Activated CD8-positive, alpha-beta T cell treated with anti-CD3 and anti-CD28 coated beads, Interleukin-2, amount 10 ng/mL, durations not matched to agents 7 days and 5 days (primary cell): Measurements from ENCODE around the gene DPH1. TPM values are rescaled to one million over a fixed set of nuclear protein-coding genes. Genes with fewer than 3 reads are reported as not detected.

ENCODE experiments used
- ATAC-seq: fragments of 150-1000 bp; cut with Tn5 transposase; one replicate; pipeline ENCODE4 v1.10.0; 2021; ENCODE audit warnings: moderate library complexity
- CTCF ChIA-PET: fragments of 350-600 bp; sonication (Branson Sonifier 250); formaldehyde crosslinking; loops from one replicate; lab custom pipeline; 2021; ENCODE audit warnings: antibody characterized with exemption; lab: Charles Lee
- POLR2A ChIA-PET: fragments of 350-600 bp; sonication (Branson Sonifier 250); formaldehyde crosslinking; loops from one replicate; lab custom pipeline; 2021; ENCODE audit warnings: antibody characterized with exemption; lab: Charles Lee
- DNase-seq: peaks from one replicate; pipeline ENCODE4 v3.0.0-alpha.2; 2020
- H3K27ac Mint-ChIP-seq: one replicate; pipeline ENCODE4 v1.8.0; 2021; ENCODE audit warnings: mild to moderate bottlenecking, mixed read lengths
- H3K27me3 Mint-ChIP-seq: one replicate; pipeline ENCODE4 v1.8.0; 2021; ENCODE audit warnings: low read depth, mixed read lengths
- H3K36me3 Mint-ChIP-seq: one replicate; pipeline ENCODE4 v1.8.0; 2021; ENCODE audit warnings: low read depth, mixed read lengths
- H3K4me1 Mint-ChIP-seq: one replicate; pipeline ENCODE4 v1.8.0; 2021; ENCODE audit warnings: low read depth, mixed read lengths
- H3K4me3 Mint-ChIP-seq: one replicate; pipeline ENCODE4 v1.8.0; 2021; ENCODE audit warnings: mild to moderate bottlenecking, mixed read lengths
- H3K9me3 Mint-ChIP-seq: one replicate; pipeline ENCODE4 v1.8.0; 2022; ENCODE audit warnings: mixed read lengths; ENCODE audit not compliant: insufficient read depth
- total RNA-seq, 2 experiments: library from RNA; stranded (reverse); gene quantifications; one replicate each; pipeline ENCODE4 v1.2.3, GENCODE V29; 2021

DPH1 gene
- total RNA-seq, 2 experiments from 2014 or later: 24.6 to 24.7 TPM

- Mint-ChIP-seq H3K27me3 (peaks cover 66% of the 10 kb centered on the region), H3K9me3 (no peaks in the 10 kb centered on the region), H3K4me1 (peaks cover 21% of the 10 kb centered on the region), H3K27ac (no peak overlapping the region), H3K36me3 (peaks cover 2% of the 10 kb centered on the region), H3K4me3 (peak overlapping the region; percentile 55)
- ChIA-PET POLR2A (no interaction called here), CTCF (interaction anchor here (0.7 to 1.6 kb wide), 3 partner anchors 115 to 358 kb away, joined by 3 to 4 read pairs (median 4); no protein-coding TSS in a partner anchor)
- peak; percentile 34 for DNase-seq
- no peak for ATAC-seq
Measured at GRCh38 chr17:2023692-2024571, 6.0 kb upstream of the DPH1 start.

- H3K27me3 Mint-ChIP-seq: peaks cover 63% of the 10 kb centered on the region
- H3K9me3 Mint-ChIP-seq: no peaks in the 10 kb centered on the region
- H3K4me1 Mint-ChIP-seq: peaks cover 23% of the 10 kb centered on the region
- peak overlapping the region; percentile 28 for H3K4me3 Mint-ChIP-seq
- H3K36me3 Mint-ChIP-seq: peaks cover 2% of the 10 kb centered on the region
- DNase-seq: no peak
- no peak overlapping the region for H3K27ac Mint-ChIP-seq
- peak; percentile 35 for ATAC-seq
- ChIA-PET CTCF (interaction anchor here (0.7 to 1.7 kb wide), 5 partner anchors 51 to 358 kb away, joined by 3 to 21 read pairs (median 4); no protein-coding TSS in a partner anchor), POLR2A (no interaction called here)
Measured at GRCh38 chr17:2024572-2025219, 5.3 kb upstream of the DPH1 start.

- ChIA-PET POLR2A (no interaction called here), CTCF (interaction anchor here (0.9 to 1.7 kb wide), 5 partner anchors 29 to 144 kb away, joined by 3 to 21 read pairs (median 4); partner anchors contain the start of gene HIC1)
- peaks cover 58% of the 10 kb centered on the region for H3K27me3 Mint-ChIP-seq
Measured at GRCh38 chr17:2025220-2025621, 4.7 kb upstream of the DPH1 start, which contains the start of gene RTN4RL1. Gene RTN4RL1 (minus strand): TSS chr17:2025334. CDS start chr17:2024865, 469 bp downstream.

GRCh38 chr17:2025622-2026309 is 4.2 kb upstream of the DPH1 start:
- ATAC-seq: no peak
- POLR2A ChIA-PET: no interaction called here
- H3K27ac Mint-ChIP-seq: no peak overlapping the region

More at GRCh38 chr17:2025220-2025621, 4.7 kb upstream of the DPH1 start, which contains the start of gene RTN4RL1:
- Mint-ChIP-seq H3K36me3 (peaks cover 2% of the 10 kb centered on the region), H3K4me3 (peak within 1 kb of the TSS; percentile 66), H3K9me3 (no peaks in the 10 kb centered on the region), H3K27ac (no peak within 1 kb of the TSS), H3K4me1 (peaks cover 25% of the 10 kb centered on the region)
- DNase-seq: peak; percentile 80
- peak; percentile 38 for ATAC-seq

GRCh38 chr17:2027528-2028233 is 2.3 kb upstream of the DPH1 start:
- H3K4me3 Mint-ChIP-seq: no peak overlapping the region
- H3K9me3 Mint-ChIP-seq: no peaks in the 10 kb centered on the region
- ATAC-seq (no peak), DNase-seq (no peak)
- peaks cover 30% of the 10 kb centered on the region for H3K4me1 Mint-ChIP-seq
- no peak overlapping the region for H3K27ac Mint-ChIP-seq
- ChIA-PET CTCF (no interaction called here), POLR2A (no interaction called here)
- peaks cover 2% of the 10 kb centered on the region for H3K36me3 Mint-ChIP-seq
- H3K27me3 Mint-ChIP-seq: peaks cover 46% of the 10 kb centered on the region

More at GRCh38 chr17:2025622-2026309, 4.2 kb upstream of the DPH1 start:
- H3K9me3 Mint-ChIP-seq: no peaks in the 10 kb centered on the region
- H3K27me3 Mint-ChIP-seq: peaks cover 55% of the 10 kb centered on the region
- peak overlapping the region; percentile 66 for H3K4me3 Mint-ChIP-seq
- CTCF ChIA-PET: interaction anchor here (0.9 to 1.7 kb wide), 6 partner anchors 29 to 145 kb away, joined by 3 to 21 read pairs (median 4); partner anchors contain the start of gene HIC1
- peaks cover 30% of the 10 kb centered on the region for H3K4me1 Mint-ChIP-seq
- DNase-seq: peak; percentile 41
- peaks cover 2% of the 10 kb centered on the region for H3K36me3 Mint-ChIP-seq

- CTCF ChIA-PET: interaction anchor here (1.0 kb wide), 1 partner anchor 119 kb away, joined by 4 read pairs; no protein-coding TSS in a partner anchor
- Mint-ChIP-seq H3K4me1 (peaks cover 26% of the 10 kb centered on the region), H3K27me3 (peaks cover 40% of the 10 kb centered on the region), H3K4me3 (no peak overlapping the region), H3K36me3 (peaks cover 2% of the 10 kb centered on the region), H3K9me3 (no peaks in the 10 kb centered on the region), H3K27ac (no peak overlapping the region)
- no peak for ATAC-seq
- POLR2A ChIA-PET: no interaction called here
- DNase-seq: no peak
Measured at GRCh38 chr17:2028234-2028614, 1.7 kb upstream of the DPH1 start.

- Mint-ChIP-seq H3K27me3 (peaks cover 38% of the 10 kb centered on the region), H3K4me3 (peak overlapping the region; percentile 18), H3K4me1 (peaks cover 26% of the 10 kb centered on the region), H3K36me3 (peaks cover 2% of the 10 kb centered on the region), H3K9me3 (no peaks in the 10 kb centered on the region), H3K27ac (no peak overlapping the region)
- ATAC-seq (no peak), DNase-seq (no peak)
- POLR2A ChIA-PET: no interaction called here
- CTCF ChIA-PET: interaction anchor here (1.0 kb wide), 1 partner anchor 120 kb away, joined by 4 read pairs; no protein-coding TSS in a partner anchor
Measured at GRCh38 chr17:2028737-2029136, 1.2 kb upstream of the DPH1 start.

- peaks cover 30% of the 10 kb centered on the region for H3K27me3 Mint-ChIP-seq
- POLR2A ChIA-PET: interaction anchor here (0.9 to 1.0 kb wide), 2 partner anchors 122 to 166 kb away, joined by 3 to 4 read pairs; no protein-coding TSS in a partner anchor
- peaks cover 2% of the 10 kb centered on the region for H3K36me3 Mint-ChIP-seq
- peaks cover 20% of the 10 kb centered on the region for H3K4me1 Mint-ChIP-seq
- H3K27ac Mint-ChIP-seq: peak overlapping the region; percentile 86
- H3K9me3 Mint-ChIP-seq: no peaks in the 10 kb centered on the region
- CTCF ChIA-PET: interaction anchor here (0.7 to 2.3 kb wide), 3 partner anchors 121 to 361 kb away, joined by 3 to 8 read pairs (median 3); no protein-coding TSS in a partner anchor
- H3K4me3 Mint-ChIP-seq: peak overlapping the region; percentile 95
- ATAC-seq: peak; percentile 26
- no peak for DNase-seq
Measured at GRCh38 chr17:2030779-2031163, 818 bp downstream of the DPH1 start.

- peaks cover 15% of the 10 kb centered on the region for H3K4me1 Mint-ChIP-seq
- H3K27me3 Mint-ChIP-seq: peaks cover 10% of the 10 kb centered on the region
- no peak for ATAC-seq
- no peak for DNase-seq
- H3K27ac Mint-ChIP-seq: no peak overlapping the region
- H3K36me3 Mint-ChIP-seq: peaks cover 4% of the 10 kb centered on the region
- no peak overlapping the region for H3K4me3 Mint-ChIP-seq
- H3K9me3 Mint-ChIP-seq: no peaks in the 10 kb centered on the region
- CTCF ChIA-PET: no interaction called here
- POLR2A ChIA-PET: no interaction called here
Measured at GRCh38 chr17:2033153-2033552, 3.2 kb downstream of the DPH1 start.

GRCh38 chr17:2034157-2034556 is 4.2 kb downstream of the DPH1 start:
- H3K27me3 Mint-ChIP-seq: peaks cover under 1% of the 10 kb centered on the region
- H3K9me3 Mint-ChIP-seq: no peaks in the 10 kb centered on the region
- ATAC-seq: no peak
- peaks cover 4% of the 10 kb centered on the region for H3K36me3 Mint-ChIP-seq
- H3K27ac Mint-ChIP-seq: no peak overlapping the region
- H3K4me1 Mint-ChIP-seq: peaks cover 15% of the 10 kb centered on the region
- ChIA-PET POLR2A (no interaction called here), CTCF (interaction anchor here (1.3 kb wide), 1 partner anchor 125 kb away, joined by 3 read pairs; no protein-coding TSS in a partner anchor)
- DNase-seq: no peak
- no peak overlapping the region for H3K4me3 Mint-ChIP-seq
